ENCODE measurements around the gene TMCO4. TPM values are rescaled to one million over a fixed set of nuclear protein-coding genes. Genes with fewer than 3 reads are reported as not detected.

The TMCO4 gene
- total RNA-seq, result 6.5 and 6.9 TPM in 2 replicates

DNA sequence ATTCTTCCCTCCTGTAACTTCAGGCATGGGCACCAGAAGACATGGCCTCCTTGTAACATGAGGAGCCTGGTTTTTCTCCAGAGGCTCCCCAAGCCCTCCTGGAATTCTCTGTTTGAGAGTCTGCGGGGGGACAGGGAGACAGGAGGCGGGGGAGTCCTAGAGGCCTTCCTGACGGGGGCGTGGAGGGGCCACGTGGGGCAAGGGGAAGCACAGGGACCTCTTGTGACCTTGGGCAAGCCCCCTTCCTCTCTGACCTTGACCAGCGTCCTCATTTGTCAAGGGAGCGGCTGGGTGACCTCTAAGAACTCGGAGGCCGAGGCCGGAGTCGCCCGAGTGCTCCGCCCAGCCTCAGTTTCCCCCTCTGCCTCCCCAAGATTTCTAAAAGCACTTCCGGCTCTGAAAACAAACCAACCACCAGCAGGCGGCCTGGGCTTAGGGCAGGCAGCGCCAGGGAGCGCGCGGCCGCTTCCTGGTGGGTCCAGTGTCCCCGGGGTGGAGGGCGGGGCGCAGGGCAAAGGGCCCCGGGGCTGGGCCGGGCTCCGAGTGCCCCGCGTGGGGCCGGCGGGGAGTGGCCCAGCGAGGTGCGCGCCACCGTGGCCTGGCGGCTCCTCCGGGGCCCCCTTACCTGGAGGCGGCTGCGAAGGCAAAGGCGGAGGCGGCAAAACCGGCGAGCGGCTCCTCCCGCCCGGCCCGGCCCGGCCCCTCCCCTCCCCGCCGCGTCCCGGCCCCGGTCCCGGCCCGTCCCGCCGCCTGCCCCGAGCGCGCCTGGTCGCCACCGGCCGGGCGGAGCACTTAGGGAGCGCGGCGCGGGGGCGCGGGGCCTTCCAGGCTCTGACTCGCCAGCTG, at the start of gene TMCO4:
Gene TMCO4, minus strand, starts transcription at position 687 of the 846 bp plus-strand sequence. CDS start 19,158 bp downstream, outside the sequence.

DNA sequence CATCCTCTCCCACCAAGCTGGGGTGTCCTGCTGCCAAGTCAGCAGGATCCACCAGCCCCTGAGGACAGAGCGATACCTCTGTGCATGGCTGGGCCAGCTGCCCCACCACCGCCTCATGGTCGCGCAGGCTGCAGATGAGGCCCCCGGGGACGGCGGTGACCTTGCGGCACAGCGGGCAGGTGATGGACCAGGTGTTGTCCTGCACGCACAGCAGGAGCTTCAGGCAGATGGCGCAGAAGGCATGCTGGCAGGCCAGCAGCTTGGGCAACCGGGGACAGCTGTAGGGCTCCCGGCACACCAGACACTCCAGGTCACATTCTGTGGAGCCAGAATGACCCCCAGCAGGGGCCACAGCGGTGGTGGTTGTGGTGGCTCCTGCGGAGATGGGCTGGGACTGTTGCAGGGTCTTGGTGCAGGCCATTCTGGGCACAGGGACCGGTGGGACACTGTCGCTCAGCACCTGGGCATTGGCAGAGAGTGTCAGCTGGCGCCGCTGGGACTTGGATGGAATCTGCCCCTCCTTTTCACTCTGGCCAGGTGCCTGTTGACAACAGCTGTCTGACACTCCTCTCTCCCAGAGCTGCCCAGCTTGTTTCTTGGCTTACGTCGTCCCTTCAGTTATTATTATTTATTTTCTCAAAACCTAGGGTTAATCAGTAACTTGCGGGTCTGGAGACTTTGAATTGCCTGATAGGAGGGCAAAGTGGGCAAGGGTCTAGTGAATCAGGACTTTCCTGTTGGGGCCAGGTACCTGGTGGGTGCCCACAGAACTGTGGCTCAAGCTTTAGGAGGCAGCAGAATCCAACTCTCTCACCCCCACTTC, 15.2 kb upstream of the TMCO4 start, which contains the start of gene RNF186:
Gene RNF186, minus strand, starts transcription at position 603 of the 823 bp plus-strand sequence. Its CDS starts 182 bp downstream, at position 421.

DNA sequence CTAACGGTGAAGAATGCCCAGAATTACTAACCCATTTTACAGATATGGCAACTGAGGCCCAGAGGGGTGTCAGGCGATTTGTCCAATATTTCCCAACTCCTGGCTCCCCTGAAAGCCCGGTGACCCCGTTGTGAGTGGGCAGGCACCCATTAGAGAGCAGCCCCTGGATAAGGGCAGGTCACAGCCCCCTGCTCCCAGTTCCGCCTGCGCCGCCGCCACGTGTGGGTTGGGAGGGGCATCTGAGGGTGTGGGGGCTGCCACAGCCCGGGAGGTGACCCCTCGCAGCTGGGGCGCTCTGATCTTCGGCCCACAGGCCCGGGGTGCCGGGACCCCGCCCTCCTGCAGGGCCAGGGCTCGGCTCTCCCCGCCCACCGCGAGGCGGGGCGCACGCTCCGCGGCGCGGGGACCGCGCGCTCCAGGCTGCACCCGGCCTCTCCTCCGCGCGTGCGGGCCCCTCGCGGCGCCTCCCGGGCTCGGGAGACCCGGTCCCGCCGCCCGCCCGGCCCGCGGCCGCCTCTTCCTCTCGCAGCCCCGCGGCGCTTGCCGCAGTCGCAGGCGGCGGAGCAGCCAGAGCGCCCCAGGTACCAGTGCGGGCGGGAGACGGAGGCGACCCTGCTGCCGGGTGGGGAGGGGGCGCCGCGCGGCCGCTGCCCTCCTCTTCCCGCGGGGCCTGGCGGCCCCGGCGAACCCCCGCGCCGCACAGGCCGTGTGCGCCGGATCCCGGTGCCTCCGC, 135.1 kb downstream of the TMCO4 start, which contains the start of gene HTR6:
Gene HTR6, plus strand, starts transcription at position 423 of the 733 bp plus-strand sequence. CDS start 879 bp downstream, outside the sequence.

DNA sequence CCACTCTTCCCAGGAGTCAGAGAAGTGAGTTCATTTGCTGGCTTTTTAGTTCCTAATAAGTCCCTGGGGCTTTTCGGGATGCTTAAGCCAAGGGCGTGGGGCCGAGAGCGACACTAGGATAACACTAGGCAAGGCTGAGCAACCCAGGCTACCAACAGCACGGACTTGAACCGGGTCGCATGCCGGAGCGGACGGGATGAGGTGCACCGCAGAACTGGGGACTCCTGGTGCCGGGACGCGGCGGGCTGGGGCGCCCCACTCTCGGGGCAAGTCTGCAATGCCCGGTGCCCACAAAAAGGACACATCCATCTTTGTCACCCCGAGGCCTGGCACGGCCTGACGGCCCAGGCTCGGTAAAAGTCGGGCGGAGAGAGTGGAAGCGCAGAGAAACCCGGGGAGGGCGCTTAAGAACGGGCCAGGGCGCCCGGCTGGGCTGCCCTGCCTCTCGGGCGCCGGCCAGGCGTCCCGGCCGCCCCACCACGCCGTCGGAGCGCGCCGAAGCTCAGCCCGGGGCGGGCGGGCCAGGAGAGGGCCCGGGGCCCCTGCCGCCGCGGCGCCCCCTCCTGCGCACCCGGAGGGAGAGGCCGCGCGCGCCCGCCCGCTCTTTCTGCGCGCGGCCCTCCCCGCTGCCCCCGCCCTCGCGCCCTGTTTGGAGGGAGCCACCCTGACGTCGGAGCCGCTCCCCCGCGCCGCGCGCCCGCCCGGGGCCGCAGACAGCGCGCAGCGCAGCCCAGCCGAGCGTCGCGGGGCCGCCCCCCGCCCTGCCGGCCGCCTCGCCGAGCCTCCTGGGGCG, 155.9 kb downstream of the TMCO4 start, which contains the start of gene NBL1:
Gene NBL1, plus strand, starts transcription at position 710 of the 793 bp plus-strand sequence. CDS start 10,720 bp downstream, outside the sequence.

Other genes starting within 250 kb of the TMCO4 start
- 47.3 and 60.2 TPM in 2 replicates for gene NBL1, start 155.6 kb downstream of the TMCO4 start, total RNA-seq
- gene HTR6, start 135.0 kb downstream of the TMCO4 start, total RNA-seq, result not detected in 2 replicates
- gene RNF186, start 15.4 kb upstream of the TMCO4 start, total RNA-seq, result not detected in 2 replicates
- gene OTUD3, start 82.5 kb upstream of the TMCO4 start, total RNA-seq, result 6.2 and 6.7 TPM in 2 replicates
- not detected in 2 replicates for gene PLA2G2E, start 123.7 kb upstream of the TMCO4 start, total RNA-seq
- gene PLA2G2A, start 179.7 kb upstream of the TMCO4 start, total RNA-seq, result not detected in 2 replicates

Measured in endothelial cell of coronary artery (primary cell).